HL-60 (cell line): ENCODE results near the gene PARP15.
"Not testable (repeated sequence)": the region's sequence is repeated elsewhere in the genome, so short reads cannot be mapped to it uniquely, and the experiment has no call there.

ENCODE experiments used
- GABPA ChIP-seq: IDR thresholded peaks from 2 replicates; pipeline ENCODE4 v1.6.1; 2012; ENCODE audit warnings: low read depth
- TF ChIP-seq, protein P1 (sequence below): IDR thresholded peaks from one replicate; pipeline ENCODE4 v1.5.1; 2011; ENCODE audit warnings: low read length, control low read depth, inconsistent platforms; ENCODE audit not compliant: insufficient read depth

DNA sequence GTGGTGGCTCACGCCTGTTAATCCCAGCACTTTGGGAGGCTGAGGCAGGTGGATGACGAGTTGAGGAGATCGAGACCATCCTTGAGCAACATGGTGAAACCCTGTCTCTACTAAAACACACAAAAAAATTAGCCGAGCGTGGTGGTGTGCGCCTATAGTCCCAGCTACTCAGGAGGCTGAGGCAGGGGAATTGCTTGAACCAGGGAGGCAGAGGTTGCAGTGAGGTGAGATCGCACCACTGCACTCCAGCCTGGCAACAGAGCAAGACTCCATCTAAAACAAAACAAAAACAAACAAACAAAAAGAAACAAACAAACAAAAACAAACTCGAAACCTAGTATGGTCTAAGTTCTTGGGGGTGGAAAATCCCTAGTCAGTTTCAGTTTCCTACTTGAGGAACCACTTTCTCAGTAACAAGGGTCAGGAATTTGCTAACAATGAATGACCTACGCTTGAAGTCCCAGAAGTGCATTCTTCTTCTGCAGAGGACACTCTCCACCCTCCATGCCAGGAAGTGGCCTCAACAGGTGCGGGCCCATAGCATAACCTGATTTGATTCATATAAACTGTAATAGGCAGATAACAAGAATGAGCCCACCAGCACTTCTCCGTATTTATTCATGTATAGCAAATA lies 105.4 kb downstream of the PARP15 start:
- TF ChIP-seq GABPA = not testable (repeated sequence)
- TF ChIP-seq, protein P1, sequence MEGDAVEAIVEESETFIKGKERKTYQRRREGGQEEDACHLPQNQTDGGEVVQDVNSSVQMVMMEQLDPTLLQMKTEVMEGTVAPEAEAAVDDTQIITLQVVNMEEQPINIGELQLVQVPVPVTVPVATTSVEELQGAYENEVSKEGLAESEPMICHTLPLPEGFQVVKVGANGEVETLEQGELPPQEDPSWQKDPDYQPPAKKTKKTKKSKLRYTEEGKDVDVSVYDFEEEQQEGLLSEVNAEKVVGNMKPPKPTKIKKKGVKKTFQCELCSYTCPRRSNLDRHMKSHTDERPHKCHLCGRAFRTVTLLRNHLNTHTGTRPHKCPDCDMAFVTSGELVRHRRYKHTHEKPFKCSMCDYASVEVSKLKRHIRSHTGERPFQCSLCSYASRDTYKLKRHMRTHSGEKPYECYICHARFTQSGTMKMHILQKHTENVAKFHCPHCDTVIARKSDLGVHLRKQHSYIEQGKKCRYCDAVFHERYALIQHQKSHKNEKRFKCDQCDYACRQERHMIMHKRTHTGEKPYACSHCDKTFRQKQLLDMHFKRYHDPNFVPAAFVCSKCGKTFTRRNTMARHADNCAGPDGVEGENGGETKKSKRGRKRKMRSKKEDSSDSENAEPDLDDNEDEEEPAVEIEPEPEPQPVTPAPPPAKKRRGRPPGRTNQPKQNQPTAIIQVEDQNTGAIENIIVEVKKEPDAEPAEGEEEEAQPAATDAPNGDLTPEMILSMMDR = not testable (repeated sequence)
